Stomach (tissue), 4 donors: ENCODE measurements around the gene PARP11.

Experiments used
- EP300 ChIP-seq: sonication (generic); formaldehyde crosslinking; IDR thresholded peaks from one replicate; pipeline ENCODE4 v1.6.1; 2017; ENCODE audit warnings: antibody characterized with exemption
- TF ChIP-seq, protein P1 (sequence below), 7 experiments: fragments of 450-650 bp in 4 of 7; fragments of 200-600 bp in 3 of 7; sonication (generic) in 3 of 7; IDR thresholded peaks; one replicate each; pipeline ENCODE4 v1.5.1; 2016 to 2019; ENCODE audit warnings: antibody characterized with exemption in 7 of 7, control low read depth in 2 of 7, mild to moderate bottlenecking in 1 of 7

DNA sequence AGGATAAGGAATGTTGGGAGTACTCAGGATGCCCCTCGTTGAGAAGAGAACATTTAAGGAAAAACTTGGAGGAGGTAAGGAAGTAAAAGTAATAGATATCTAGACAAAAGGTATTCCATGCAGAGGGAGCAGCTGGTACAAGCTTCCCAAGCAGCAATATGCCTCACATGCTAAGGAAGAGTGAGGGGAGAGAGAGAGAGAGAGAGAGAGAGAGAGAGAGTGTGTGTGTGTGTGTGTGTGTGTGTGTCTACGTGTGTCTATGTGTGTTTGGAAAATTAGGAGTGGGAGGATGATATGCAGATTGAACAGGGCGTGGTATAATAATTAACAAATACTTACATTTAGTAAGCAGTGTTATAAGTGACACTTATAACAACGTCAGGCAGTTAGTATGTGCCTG lies 9.2 kb upstream of the PARP11 start:
- TF ChIP-seq, protein P1, sequence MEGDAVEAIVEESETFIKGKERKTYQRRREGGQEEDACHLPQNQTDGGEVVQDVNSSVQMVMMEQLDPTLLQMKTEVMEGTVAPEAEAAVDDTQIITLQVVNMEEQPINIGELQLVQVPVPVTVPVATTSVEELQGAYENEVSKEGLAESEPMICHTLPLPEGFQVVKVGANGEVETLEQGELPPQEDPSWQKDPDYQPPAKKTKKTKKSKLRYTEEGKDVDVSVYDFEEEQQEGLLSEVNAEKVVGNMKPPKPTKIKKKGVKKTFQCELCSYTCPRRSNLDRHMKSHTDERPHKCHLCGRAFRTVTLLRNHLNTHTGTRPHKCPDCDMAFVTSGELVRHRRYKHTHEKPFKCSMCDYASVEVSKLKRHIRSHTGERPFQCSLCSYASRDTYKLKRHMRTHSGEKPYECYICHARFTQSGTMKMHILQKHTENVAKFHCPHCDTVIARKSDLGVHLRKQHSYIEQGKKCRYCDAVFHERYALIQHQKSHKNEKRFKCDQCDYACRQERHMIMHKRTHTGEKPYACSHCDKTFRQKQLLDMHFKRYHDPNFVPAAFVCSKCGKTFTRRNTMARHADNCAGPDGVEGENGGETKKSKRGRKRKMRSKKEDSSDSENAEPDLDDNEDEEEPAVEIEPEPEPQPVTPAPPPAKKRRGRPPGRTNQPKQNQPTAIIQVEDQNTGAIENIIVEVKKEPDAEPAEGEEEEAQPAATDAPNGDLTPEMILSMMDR (IDR thresholded peaks at IDR 0.05) = no peak
- no peak for TF ChIP-seq EP300
